ENCODE data around the gene ZNF205. TPM values are rescaled to one million over a fixed set of nuclear protein-coding genes. Genes with fewer than 3 reads are reported as not detected.
A peak's percentile ranks its signal among the peaks of the same experiment; 100 is the strongest.

The ZNF205 gene
- total and polyA plus RNA-seq, 7 donors, result 1.8 to 5.4 (median 1.9) TPM

DNA sequence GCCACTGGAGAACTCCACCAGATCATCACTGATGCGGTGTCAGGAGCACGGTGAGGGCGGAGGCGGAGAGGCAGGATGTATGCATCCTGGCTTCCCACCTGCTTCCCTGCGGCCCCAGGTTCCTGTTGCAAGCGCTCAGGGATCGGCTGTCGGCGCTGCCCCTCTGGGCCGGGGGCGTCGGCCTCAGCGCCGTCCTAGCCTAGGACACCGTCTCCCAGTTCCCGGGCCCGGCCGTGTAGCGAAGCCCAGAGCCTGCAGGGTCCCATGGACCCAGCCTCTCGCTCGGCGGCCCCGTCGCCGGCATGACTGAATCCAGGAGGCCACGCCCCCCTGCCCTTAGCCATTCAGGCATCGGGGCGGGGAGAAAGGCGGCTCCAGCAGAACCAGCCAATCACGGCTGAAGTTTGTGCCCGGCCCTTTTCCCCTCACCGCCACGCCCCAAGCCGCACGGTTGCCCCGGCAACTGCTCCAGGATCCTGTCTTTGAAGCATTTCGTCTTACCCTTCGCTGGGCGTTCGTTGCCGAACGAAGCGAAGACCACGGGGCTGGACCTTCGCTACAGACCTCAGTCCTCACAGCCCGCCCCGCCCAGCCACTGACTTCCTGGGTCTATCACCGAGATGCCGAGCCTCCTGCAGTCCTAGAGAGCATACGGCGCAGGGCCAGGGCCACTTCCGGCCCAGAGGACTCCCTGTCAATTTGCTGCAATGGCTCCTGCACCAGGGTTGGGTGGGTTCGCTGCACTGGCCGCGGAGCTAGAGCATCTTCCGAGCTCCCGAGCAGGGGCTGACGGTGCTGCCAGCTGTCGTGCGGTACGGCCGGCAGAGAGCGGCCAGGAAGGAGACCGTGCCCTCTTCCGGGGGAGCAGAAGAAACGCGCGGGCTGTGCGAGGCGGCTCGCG, 11.8 kb downstream of the ZNF205 start:
- no peaks in the 10 kb centered on the region for H3K9me3 ChIP-seq
- intact Hi-C loops (cut with DNase I), result no loop called here
- ATAC-seq, result peak; percentile 92 to 97 (median 96)
- no peaks in the 10 kb centered on the region for H3K27me3 ChIP-seq (ENCODE audit: insufficient read depth in 3 of 3, low read length in 2 of 3)
- H3K27ac ChIP-seq, result peak overlapping the region; percentile 70
- peaks cover 0 to 27% of the 10 kb centered on the region in 2 donors for H3K36me3 ChIP-seq (ENCODE audit: insufficient read depth in 1 of 2, low read depth in 1 of 2)
- peak overlapping the region; percentile 74 for H3K4me3 ChIP-seq
- TF ChIP-seq, protein P1, sequence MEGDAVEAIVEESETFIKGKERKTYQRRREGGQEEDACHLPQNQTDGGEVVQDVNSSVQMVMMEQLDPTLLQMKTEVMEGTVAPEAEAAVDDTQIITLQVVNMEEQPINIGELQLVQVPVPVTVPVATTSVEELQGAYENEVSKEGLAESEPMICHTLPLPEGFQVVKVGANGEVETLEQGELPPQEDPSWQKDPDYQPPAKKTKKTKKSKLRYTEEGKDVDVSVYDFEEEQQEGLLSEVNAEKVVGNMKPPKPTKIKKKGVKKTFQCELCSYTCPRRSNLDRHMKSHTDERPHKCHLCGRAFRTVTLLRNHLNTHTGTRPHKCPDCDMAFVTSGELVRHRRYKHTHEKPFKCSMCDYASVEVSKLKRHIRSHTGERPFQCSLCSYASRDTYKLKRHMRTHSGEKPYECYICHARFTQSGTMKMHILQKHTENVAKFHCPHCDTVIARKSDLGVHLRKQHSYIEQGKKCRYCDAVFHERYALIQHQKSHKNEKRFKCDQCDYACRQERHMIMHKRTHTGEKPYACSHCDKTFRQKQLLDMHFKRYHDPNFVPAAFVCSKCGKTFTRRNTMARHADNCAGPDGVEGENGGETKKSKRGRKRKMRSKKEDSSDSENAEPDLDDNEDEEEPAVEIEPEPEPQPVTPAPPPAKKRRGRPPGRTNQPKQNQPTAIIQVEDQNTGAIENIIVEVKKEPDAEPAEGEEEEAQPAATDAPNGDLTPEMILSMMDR (IDR thresholded peaks at IDR 0.05), result peak; percentile 10
- WGBS, 3 donors, result 0 to 1% (median 1%) methylated on average over 62 to 72 of the region's 72 CpGs
- DNase-seq, result peak; percentile 96 to 97
- peaks cover 24% of the 10 kb centered on the region for H3K4me1 ChIP-seq

DNA sequence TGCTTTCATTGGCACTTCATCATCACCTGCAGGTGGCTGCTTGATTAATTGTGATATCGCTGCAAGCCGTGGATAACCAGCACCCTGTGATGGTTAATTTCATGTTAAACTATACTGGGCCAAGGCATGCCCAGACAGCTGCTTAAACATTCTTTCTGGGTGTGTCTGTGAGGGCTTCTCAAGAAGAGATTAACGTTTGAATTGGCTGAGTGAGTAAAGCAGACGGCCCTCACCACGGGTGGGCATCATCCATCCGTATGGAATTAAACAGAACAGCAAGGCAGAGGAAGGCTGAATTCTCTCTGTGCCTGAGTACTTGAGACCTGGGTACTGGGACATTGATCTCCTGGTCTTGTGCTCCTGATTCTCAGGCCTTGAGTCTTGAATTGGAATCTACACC, 15.4 kb downstream of the ZNF205 start:
- H3K4me1 ChIP-seq, result peaks cover 24% of the 10 kb centered on the region
- H3K27ac ChIP-seq, result no peak overlapping the region
- peaks cover 0 to 41% of the 10 kb centered on the region in 2 donors for H3K36me3 ChIP-seq (ENCODE audit: insufficient read depth in 1 of 2, low read depth in 1 of 2)
- TF ChIP-seq, protein P1 (IDR thresholded peaks at IDR 0.05), result no peak
- no peak overlapping the region for H3K4me3 ChIP-seq
- DNase-seq, result no peak
- ATAC-seq, result no peak
- H3K27me3 ChIP-seq (ENCODE audit: insufficient read depth in 3 of 3, low read length in 2 of 3), result no peaks in the 10 kb centered on the region
- H3K9me3 ChIP-seq, result no peaks in the 10 kb centered on the region
- 52 to 61% (median 52%) methylated on average over 6 of the region's 6 CpGs for WGBS, 3 donors
- intact Hi-C loops (cut with DNase I), result loop anchor here (5.0 kb wide), 2 partner anchors 40 to 70 kb away; no protein-coding TSS in a partner anchor

DNA sequence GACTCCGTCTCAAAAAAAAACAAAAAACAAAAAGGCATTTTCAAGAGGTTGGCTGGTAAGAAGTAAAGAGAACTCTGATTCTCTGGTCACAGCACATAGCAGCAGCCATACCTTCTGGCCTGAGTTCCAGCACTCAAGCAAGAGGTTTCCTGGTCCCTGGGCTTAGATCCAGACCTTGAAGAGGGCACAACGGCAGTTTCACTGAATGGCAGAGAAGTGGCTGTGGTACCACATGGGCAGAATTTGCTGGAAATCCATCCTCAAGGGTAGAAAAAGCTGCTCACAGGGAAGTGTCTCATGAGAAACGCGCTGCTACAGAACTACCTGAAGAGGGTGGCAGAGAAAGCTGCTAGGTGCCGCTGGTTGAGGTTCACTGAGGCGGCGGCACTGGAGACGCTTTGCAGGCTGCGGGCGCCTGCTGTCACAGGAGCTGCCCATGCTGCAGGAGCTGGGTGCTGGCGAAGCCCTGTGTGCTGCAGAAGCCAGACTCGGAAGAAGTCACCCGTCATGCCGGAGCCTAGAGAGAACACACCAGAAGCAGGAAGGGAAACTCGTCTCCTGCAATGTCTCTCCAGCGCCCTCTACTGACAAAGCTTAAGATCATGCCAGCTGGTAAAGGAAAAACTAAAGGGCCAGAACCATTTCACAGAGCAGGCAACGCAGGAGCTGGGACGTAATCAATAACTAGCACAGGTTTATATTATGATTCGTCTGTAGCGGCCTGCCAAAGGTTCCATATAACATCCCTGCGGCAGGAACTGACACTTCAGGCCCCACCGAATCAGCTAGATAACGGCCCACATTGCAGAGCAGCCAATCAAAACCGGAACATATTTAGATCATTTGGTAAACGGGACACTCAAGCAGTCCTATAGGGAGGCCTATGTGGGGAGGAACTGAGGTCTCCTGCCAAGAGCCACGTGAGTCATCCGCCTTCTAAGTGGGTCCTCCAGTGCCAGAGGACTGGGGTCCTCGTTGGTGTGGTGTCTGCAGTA, 17.0 kb downstream of the ZNF205 start:
- peak; percentile 64 to 85 (median 76) for ATAC-seq
- intact Hi-C loops (cut with DNase I), result loop anchor here (1.0 to 5.0 kb wide), 3 partner anchors 38 to 72 kb away; no protein-coding TSS in a partner anchor
- Histone ChIP-seq H3K27ac (peak overlapping the region; percentile 59), H3K27me3 (ENCODE audit: insufficient read depth in 3 of 3, low read length in 2 of 3) (no peaks in the 10 kb centered on the region), H3K9me3 (no peaks in the 10 kb centered on the region), H3K4me3 (peak overlapping the region; percentile 57), H3K4me1 (peaks cover 28% of the 10 kb centered on the region), H3K36me3 (ENCODE audit: insufficient read depth in 1 of 2, low read depth in 1 of 2) (peaks cover 0 to 41% of the 10 kb centered on the region in 2 donors)
- WGBS, 3 donors, result 14 to 19% (median 18%) methylated on average over 28 of the region's 28 CpGs
- TF ChIP-seq, protein P1 (IDR thresholded peaks at IDR 0.05), result peak; percentile 89
- peak; percentile 58 to 83 for DNase-seq

DNA sequence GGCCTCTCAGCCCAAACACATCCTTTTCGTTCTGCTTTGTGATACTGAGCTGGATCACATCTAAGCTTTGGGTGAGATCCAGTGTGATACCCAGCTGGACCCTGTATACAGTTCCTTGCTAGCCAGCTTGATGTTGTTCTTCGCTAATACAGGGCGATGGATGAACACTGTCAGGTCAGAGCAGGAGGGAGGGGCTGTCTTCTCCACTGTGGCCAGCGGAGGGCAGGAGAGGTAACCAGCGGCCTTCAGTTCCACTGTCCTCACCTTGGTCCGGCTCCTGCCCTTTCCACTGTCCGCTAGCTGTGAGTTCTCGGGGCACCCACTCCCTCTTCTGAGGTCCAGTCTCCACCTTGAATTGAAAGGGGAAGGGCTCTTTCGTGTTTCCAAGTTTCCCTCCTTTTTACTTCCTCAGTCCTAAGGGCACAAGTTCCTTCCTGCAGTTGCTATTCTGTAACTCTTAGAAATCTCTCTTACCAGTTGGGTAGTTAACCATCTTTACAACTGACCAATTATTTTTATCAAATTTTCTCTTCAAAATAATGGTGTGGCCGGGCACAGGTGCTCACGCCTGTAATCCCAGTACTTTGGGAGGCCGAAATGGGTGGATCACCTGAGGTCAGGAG, 19.5 kb downstream of the ZNF205 start:
- Histone ChIP-seq H3K4me1 (peaks cover 34% of the 10 kb centered on the region), H3K27ac (no peak overlapping the region)
- intact Hi-C loops (cut with DNase I), result no loop called here

More for the DNA sequence above, 19.5 kb downstream of the ZNF205 start:
- ATAC-seq (peak in 2 of 4 donors; percentile 24 to 33), DNase-seq (peak in 1 of 2 donors; percentile 36)
- TF ChIP-seq, protein P1 (IDR thresholded peaks at IDR 0.05), result peak; percentile 38
- 64 to 66% (median 65%) methylated on average over 12 of the region's 12 CpGs for WGBS, 3 donors
- no peak overlapping the region for H3K4me3 ChIP-seq
- H3K36me3 ChIP-seq (ENCODE audit: insufficient read depth in 1 of 2, low read depth in 1 of 2), result peaks cover 0 to 27% of the 10 kb centered on the region in 2 donors
- no peaks in the 10 kb centered on the region for H3K9me3 ChIP-seq
- H3K27me3 ChIP-seq (ENCODE audit: insufficient read depth in 3 of 3, low read length in 2 of 3), result no peaks in the 10 kb centered on the region

Measured in psoas muscle (tissue), 8 donors.